ENCODE results near the gene XRRA1.

The XRRA1 gene

DNA sequence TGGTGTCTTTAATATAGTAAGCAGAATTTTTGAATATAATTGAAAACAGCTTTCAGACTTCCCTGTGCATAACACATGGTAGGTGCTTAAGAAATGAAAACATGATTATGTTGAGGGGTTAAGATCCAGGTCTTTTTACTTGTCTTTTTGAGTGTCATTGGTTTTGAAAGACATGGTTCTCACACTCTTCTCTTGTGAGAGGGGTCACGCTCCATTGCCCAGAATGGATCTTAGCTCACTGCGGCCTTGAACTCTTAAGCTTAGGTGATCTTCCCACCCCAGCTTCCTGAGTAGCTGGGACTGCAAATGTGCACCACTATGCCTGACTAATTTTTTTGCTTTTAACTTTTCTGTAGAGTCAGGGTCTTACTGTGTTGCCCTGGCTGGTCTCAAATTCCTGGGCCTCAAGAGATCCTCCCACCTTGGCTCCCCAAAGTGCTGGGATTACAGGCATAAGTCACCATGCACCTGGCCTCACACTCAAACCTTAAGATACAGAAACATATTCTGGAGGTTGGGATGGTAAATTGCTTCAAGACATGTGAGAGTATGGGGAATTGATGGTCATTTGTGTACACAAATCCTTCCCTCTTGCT, 1.6 kb upstream of the XRRA1 start:
- DNase-seq, result no peak

DNA sequence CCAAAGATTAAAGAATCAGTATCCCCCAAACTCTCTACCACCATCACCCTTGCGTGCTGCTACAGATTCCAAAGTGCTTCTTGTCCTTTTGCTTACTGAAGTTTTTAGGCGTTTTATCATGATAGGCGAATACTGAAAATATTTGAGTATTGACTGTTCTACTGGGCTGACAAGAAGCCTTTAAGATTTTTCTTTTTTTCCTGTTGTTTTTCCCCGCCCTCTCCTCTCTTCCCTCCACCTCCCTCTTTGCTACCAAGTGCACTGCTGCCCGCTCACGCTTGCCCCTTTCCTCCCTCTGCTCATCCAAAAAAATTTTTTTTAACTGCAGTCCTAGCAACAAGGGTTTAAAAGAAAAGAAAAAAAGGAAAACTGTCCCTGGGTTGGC, 854 bp upstream of the XRRA1 start:
- no peak for DNase-seq

DNA sequence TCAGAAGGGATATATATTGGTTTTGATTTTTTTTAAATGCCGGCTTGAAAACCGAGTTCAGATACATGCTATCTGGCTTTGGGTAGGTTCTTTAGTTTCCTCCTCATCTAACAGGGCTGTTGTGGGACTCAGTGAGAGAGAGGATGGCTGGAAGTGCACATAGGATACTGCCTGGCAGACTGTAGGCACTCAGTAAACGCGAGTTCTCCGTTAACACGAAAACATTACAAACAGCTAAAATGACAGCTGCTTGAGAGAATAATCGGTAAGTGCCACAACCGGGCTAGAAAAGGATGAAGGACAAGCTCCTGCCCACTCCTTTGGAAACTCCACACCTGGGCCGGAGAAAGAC, 369 bp downstream of the XRRA1 start:
- no peak for DNase-seq

DNA sequence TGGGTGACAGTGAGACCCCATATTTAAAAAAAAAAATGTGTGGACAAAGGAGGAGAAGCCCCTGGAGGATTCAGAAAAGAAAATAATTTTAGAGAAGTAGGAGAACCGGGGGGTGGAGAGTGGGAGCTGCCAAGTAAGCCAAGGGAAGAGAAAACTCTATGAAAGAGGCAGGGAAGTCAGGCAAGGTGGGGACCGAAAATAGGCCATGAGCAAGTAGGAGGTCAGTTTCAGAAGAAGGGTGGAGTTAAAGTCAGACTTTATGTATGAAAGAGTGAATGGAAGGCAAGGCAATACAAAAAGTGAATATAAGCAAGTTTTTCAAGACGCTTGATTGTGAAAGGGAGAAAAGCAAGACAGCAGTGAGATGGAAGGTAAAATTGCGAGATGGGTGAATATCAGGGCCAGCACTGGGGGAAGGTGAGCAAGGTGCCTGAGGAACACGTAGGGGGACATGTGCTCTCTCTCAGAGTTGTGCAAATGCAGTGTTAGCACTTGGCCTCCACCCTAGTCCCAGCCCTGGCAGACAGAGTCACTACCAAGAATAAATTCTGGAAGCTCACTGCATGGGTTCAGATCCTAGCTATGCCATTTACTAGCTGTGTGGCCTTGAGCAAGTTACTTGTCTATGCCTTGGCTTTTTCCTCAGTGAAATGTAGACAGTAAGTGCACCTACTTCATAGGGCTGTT, 6.7 kb downstream of the XRRA1 start:
- DNase-seq, result no peak

DNA sequence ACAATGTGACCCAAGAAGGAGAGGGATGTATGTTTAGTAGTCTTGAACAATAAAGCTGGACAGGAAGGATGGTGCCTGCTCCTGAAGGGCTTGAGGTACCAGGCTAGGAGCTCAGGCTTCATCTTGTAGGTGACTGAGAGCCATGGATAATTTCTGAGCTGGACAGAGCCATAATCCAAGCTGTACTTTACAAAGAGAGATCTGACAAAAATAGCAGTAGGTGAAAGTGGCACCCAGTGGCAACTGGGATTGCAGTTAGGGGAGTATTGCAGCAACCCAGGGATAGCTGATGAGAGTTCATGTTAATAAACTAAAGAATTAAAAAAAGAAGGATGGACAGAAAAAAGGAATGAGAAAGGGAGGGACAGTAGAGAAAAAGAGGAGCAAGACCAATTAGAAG, 7.4 kb downstream of the XRRA1 start:
- no peak for DNase-seq

DNA sequence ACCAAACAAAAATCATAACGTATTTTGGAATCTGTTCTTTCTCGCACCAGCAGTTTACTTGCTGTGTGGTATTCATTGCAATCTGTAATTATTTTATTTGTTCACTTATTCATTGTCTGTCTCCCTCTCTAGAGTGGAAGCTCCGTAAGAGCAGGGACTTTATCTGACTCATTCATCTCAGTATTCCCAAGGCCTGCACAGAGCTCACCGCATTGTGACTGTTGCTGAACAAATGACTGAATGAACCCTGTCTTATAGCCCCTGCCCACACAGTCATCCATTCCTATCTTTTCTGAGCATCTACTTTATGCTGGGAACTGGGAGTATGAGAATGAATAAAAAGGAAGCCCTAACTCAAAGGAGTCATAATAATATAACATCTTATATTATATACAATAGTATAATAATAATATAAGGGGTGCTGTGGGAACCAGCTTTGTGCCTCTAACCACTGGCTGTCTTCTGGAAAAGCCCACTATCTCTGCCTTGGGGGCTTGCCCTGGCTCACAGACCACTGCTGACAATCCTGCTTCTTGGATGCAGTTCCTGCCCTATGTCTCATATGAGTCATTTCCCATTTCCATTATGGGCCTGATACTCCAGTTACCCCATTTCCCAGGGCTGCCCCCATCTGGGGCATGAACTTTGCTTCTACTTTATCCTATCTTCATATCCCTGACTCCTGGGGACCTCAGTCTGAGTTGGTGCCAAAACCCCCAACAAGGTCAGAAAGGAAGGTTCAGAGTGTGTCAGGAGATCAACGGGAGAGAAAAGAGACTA, 11.0 kb downstream of the XRRA1 start:
- no peak for DNase-seq

DNA sequence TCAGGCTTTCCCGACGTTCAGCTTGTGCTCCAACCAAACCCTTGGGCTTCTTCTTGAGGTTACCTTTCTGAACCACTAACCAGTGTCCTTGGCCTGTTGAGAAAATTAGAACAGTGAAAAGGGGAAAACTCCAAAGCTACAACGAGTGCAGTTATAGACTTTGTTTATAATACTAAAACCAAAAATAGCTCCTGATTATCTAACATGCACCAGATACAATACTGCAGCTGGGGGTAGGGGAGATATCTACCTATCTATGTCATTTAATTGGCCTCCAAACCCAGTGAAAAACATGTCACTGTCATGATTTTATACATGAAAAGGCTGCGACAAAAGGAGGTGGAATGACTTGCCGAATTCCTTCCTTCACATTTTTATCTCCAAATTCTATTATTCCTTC, 11.9 kb downstream of the XRRA1 start:
- DNase-seq, result no peak

DNA sequence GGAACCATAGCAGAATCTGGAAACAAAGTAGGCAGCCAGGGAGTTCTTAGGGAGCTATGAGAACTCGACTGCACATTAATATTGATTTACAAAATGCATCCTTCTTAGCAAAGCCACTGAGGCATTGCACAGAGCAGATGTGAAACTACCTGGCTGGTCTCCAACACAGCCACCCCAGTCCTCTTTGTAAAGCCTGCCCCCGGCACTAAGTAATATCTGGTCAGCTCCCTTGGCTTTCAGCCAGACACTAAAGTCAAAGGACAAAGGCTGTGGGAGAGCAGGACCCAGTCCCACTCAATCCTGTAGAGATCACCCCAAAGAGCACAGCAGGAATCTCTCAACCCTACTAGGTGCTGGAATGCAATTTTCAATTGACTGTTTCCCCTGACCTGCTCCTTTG, 12.8 kb downstream of the XRRA1 start:
- DNase-seq, result no peak

DNA sequence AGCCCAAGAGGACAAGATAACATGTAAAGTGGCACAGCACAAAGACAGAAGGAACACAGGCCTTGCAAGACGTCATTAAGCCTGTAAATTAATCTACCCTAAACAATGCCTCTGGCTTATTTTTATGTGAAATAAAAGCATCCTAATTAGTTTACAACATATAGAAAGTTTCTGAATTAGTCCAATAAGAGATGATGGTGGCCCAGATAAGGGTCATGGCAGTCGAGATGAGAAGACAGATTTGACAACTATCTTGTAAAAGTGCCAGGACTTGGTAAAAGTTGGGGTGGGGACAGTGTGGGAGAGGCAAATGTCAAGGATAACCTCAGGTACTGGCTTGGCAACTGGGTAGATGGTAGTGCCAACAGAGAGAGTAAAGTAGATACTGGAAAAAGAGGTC, 13.6 kb downstream of the XRRA1 start:
- DNase-seq, result no peak

DNA sequence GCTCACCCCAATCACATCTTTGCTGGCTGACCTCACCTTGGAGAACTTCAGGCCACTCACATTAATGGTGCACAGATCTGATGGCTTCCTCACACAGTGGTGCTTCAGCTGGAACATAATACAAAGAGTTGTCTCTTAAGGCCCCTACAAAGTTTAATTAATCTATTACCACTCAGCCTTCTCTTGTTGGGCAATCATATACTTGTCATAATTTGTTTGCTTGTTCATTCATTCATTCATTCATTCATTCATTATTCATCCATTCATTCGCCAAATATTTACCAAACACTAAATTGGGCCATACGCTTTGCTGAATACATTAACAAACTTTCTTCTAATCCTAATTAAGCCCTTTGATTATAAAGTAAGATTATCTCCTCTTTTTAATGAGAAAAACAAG, 15.1 kb downstream of the XRRA1 start:
- DNase-seq, result no peak

DNA sequence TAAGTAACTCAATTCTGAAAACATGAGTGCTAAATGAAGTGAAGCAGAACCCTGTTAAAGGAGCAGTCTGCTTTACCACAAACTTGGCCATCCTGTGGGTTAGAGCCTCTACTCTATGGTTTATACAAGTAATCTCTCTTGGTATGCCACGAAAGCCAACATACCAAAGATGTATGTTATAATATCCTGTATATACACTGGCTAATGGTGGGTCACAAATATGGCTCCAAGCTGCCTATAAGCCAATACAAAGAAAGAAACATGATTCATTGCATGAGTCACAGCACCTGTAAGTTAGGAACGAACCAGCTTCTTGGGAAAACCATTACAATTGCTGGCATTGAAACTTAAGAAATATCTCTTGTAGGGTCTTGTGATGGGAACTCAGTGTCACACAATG, 16.1 kb downstream of the XRRA1 start:
- DNase-seq, result no peak

DNA sequence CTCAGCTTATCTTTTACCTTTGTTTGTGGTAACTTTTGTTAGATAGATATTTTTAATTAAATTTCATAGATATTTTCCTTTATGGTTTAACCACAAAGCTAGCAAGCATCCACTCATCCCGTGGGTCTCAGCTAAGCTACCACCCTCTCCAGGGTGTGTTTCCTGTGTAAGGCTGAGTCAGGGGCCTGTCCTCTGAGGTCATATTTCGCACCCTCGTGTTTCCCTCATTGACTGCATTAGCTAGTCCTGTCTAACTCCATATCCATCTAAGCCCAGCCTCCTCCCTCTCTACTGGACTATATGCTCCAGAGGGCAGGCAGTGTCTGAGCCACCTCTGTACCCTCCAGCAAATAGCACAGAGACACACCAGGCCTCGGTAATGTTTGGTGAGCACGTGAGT, 16.7 kb downstream of the XRRA1 start:
- no peak for DNase-seq

DNA sequence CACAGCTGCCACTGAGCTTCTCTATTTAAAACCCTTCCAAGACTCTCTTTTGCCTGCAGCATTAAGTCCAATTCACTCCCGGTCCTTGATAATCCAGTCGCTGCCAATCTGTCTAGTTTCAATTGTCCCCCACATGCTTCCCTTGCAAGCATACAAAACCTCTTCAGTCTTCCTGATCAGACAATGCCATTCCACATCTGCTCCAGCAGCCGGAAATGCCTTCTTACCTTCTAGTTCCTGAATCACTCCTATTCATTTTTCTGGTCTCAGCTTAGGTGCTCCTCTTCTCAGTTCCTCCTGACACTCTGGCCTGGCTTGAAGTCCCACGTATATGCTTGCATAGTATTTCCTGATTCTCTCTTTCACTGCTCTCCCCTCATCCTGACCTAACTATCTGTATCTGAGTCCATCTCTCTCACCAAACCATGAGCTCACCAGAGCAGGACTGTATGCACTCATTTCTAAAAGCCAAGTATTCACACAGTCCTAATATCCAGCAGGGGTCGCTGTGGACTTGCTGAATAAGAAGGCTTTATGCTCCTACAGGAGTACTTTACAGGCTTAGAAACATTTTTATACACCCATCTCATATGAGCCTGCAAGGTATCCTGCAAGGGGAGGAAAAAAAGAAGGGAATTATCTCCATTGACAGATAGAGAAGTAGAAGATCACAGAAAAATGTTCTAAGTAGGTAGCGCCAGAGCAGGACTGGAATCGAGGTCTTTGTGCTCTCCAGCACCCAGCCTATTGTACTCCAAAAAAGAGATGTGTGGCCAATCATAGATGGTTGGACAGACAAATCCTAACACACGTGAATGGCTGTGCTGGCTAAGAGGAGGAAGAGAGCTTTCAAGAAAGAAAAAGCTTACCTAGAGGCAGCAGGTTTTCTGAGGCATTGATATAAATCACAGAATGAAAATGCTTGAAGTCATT, 19.2 kb downstream of the XRRA1 start:
- DNase-seq, result peak; percentile 75

DNA sequence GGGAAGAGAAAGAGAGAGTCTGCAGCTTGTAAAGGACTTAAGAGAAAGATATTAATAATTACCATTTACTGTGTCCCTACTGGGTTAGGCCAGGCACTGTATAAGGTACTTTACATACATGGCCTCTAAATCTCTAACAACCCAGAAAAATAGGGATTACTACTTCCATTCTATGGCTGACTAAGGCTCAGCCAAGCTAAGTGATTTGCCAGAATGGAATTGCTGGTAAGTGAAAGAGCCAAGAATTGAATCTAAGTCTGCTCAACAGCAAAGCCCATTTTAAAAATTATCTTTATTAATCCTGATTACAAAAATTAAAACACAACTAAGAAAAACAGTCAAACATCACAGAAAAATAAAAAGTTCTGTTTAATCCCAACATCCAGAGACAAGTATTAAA, 21.4 kb downstream of the XRRA1 start:
- DNase-seq, result no peak

DNA sequence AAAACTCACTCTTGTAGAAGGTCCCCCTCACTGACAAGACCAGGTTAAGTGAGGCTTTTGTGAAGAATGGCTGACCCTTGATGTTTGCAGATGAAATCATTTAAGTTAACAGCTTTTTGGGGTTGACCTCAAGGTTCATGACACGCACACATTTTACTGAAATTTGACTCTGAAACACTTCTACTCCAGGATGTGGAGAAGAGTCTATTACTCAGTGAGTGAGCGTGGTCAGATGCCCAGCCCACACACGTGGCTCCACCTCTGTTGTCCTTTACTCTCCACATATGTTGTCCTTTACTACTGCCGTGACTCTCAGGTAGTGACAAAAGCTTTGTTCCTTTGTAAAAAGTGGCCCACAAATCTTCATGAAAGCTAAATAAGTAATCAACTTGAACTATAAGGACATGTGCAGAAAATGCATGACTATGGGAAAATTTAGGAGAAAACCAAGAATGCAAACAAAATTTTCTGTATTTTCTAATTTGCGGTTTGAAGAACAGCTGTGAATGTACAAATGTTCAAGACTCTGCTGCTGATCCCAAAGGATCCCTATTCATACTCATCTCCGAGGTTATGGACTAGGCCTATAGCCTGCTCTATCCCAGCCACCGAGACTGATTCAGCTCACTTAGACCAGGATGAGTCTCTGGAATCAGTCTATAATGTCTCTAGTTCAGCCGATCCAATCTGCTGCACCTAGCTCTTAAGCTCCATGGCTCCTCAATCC, 22.4 kb downstream of the XRRA1 start:
- DNase-seq, result no peak

DNA sequence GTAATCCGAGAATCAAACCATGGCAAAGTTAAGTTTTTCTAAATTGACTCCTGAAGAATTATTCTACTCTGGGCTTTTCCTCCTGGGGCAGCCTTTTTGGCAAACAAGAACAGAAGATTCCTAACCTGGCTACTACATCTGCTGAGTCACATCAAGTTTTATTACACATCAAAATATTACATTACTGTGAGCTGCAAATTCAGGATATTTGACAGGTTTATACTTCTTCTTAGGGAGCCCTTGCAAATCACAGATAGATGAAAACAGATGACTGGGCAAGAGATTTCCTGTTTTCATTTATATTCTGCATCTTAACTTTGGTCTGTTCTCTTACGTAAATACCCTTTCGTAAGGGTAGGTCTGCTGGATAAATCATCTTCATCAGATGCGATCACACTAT, 23.6 kb downstream of the XRRA1 start:
- no peak for DNase-seq

DNA sequence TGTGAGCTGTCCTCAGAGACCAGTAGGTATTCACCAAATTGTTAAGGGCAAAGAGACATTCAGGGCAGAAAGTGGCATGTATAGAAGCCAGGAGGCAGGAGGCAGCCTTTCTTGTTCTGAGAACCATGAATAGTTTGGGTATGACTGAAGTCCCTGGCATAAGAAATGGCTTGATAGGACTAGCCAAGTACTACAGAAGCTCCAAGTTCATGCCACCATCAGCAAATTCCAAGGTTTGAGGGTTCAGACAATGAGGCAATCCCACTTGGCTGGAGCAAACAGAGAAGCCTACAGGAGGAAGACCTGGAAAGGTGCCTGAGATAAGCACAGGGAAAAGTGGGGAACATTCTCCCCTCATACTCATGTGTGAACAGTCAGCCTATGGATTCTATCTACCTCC, 25.8 kb downstream of the XRRA1 start:
- no peak for DNase-seq

DNA sequence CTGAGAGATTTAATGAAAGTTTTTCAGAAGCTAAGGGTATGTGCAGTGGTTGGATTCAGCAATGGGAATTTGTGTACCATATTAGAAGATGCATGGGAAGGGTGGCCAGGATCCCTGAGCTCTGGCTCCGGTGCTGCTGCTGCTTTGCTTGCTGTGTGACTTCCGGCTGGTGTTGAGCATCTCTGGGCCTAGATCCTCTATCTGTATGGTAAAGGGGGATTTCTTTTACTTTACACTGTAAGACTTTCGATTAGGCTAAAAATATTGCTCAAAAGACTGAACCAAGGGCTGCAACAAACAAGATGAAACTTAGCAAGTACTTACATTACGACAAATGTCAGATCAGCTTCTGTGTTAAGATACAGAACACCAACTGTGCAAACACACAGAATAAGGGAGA, 39.1 kb downstream of the XRRA1 start:
- no peak for DNase-seq

DNA sequence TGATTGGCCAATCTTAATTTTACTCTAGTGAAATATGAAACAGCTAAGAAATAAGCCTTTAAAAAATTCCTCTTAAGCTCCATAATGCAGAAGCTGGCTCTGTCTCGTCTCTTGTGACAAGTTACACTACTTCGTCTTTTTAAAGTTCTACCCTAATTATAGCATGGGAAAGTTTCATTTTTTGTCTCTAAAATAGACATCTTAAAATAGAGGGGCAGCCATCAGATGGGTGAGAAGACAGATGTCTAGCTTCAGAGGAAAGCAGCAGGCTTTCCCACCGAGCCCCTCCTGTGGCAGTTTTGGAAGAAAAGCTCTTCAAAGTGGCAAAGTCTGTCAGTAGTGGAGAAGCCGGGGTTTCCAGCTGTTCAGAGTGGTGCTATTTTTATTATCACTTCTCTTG, 39.5 kb downstream of the XRRA1 start:
- DNase-seq, result no peak

DNA sequence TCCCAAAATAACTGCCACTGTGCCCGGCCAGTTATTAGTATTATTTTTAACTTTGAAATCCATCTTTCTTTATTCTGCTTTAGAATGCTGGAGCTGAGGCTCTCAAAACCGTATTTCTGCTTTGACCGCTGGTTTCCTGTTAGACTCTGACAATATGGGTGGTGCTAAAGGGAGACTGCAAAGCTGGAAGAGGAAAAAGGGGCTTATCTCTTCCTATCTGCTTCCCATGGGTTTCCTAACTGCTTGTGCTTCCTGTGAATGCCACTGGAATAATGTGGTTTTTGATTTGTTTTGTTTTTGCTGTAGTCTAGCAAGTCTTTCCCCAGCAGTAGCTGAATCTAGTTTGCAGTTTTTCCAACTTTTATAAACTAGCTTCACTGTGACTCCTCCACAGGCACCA, 43.6 kb downstream of the XRRA1 start:
- no peak for DNase-seq

DNA sequence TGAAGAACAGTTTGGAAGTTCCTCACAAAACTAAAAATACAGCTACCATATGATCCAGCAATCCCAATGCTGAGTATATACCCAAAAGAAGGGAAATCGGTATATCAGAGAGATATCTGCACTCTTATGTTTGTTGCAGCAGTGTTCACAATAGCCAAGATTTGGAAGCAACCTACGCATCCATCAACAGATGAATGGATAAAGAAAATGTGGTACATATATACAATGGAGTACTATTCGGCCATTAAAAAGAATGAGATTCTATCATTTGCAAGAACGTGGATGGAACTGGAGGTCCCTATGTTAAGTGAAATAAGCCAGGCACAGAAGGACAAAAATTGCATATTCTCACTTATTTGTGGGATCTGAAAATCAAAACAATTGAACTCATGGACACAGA, 46.5 kb downstream of the XRRA1 start:
- no peak for DNase-seq

DNA sequence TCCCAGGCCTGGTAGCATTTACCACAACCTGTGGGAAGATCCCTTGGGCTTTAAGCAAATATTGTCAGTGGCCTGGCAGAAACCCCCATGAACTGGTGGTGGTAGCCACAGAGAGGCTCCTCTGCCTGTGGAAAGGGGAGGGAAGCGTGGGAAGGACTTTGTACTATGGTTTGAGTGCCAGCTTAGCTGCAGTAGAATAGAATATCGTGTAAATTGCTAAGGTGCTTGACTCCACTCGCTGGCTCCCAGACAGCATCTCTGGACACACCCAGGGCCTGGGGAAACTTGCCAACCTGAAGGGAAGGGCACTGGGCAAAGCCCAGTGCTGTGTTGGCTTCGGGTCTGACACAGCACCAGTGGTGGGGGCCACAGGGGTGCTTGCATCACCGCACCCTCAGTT, 52.6 kb downstream of the XRRA1 start:
- DNase-seq, result no peak
